Bladder microvascular endothelial cell (primary cell): ENCODE data around the gene TMEM86A. TPM values are rescaled to one million over a fixed set of nuclear protein-coding genes. Genes with fewer than 3 reads are reported as not detected.

Source experiments
- total RNA-seq: library from RNA; depleted of rRNA; stranded (reverse); fragments of >200 nt; gene quantifications from 2 replicates; pipeline ENCODE4 v1.2.3, GENCODE V29; 2014

TMEM86A gene
- total RNA-seq: 0.97 and 4.2 TPM in 2 replicates

GRCh38 chr11:18698341-18699268, at the start of gene TMEM86A:
TMEM86A (plus strand) TSS chr11:18698779; CDS start chr11:18698887, 108 bp downstream.

GRCh38 chr11:18726040-18726439, 27.5 kb downstream of the TMEM86A start, which contains the start of gene IGSF22:
IGSF22 (minus strand) TSS chr11:18726188; CDS start chr11:18724236, 1,952 bp downstream.

Other genes with a start within 250 kb of the TMEM86A start
- not detected in 2 replicates for gene LDHAL6A, start 242.9 kb upstream of the TMEM86A start, total RNA-seq
- gene TSG101, start 171.8 kb upstream of the TMEM86A start, total RNA-seq: 32.4 and 51.9 TPM in 2 replicates
- gene UEVLD, start 110.0 kb upstream of the TMEM86A start, total RNA-seq: 15.4 and 22.8 TPM in 2 replicates
- under 0.01 and 0.82 TPM in 2 replicates for gene MISFA, start 99.0 kb upstream of the TMEM86A start, total RNA-seq
- gene SPTY2D1, start 64.4 kb upstream of the TMEM86A start, total RNA-seq: 7.4 and 15.0 TPM in 2 replicates
- gene IGSF22, start 27.4 kb downstream of the TMEM86A start, total RNA-seq: 0.06 TPM in 1 of 2 replicates, not detected in the other
- gene PTPN5, start 93.0 kb downstream of the TMEM86A start, total RNA-seq: not detected in 2 replicates
- not detected in 2 replicates for gene MRGPRX1, start 240.6 kb downstream of the TMEM86A start, total RNA-seq